GM21381 (cell line): ENCODE results near the gene ZNF226.
A peak's percentile ranks its signal among the peaks of the same experiment; 100 is the strongest.
"Not testable (repeated sequence)": the region's sequence is repeated elsewhere in the genome, so short reads cannot be mapped to it uniquely, and the experiment has no call there.

Experiments used
- ATAC-seq: cut with Tn5 transposase; IDR thresholded peaks from one replicate; pipeline ENCODE4 v1.9.1; 2021; ENCODE audit warnings: mild to moderate bottlenecking, moderate library complexity; ENCODE audit not compliant: unreplicated experiment

Gene ZNF226

GRCh38 chr19:44207126-44207803 lies 42.4 kb downstream of the ZNF226 start:
- ATAC-seq = peak; percentile 86

DNA sequence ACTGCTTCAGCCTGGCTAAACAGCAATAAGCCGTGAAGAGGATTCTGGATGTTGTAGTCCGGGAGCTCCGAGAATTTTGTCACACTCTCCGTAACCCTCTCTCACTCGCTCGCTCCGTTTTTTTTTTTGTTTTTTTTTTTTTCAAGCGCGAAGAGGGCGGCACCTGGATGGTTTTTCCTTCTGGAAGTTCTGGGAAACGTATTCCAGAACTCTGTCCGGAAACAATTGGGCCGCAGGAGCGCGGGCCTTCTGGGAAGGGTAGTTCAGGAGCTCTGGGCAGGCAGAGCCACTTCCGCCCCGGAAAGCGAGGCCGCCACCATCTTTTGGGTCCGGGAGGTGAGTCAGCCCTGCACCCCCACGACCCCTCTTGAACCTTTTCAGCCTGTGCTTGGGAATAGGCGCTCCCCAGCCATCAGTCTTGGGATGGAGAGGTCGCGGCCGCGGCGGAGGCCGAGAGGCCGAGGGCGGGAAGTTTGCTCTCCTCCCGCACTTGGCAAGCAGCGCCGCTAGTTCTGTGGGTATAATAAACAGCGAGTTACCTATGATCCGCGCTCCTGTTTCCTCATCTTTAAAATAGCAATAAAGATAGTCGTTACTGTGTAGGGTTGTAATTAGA lies 47.5 kb downstream of the ZNF226 start, which contains the start of gene ZNF227:
TSS of gene ZNF227 (plus strand) at position 283 of the 616 bp plus-strand sequence. CDS start 5,261 bp downstream, outside the sequence.
- ATAC-seq = peak; percentile 83

- no peak for ATAC-seq
Observed at GRCh38 chr19:44212866-44213346, 48.0 kb downstream of the ZNF226 start.

DNA sequence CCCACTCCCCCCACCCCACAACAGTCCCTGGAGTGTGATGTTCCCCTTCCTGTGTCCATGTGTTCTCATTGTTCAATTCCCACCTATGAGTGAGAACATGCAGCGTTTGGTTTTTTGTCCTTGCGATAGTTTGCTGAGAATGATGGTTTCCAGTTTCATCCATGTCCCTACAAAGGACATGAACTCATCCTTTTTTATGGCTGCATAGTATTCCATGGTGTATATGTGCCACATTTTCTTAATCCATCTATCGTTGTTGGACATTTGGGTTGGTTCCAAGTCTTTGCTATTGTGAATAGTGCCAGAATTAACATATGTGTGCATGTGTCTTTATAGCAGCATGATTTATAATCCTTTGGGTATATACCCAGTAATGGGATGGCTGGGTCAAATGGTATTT lies 55.0 kb downstream of the ZNF226 start:
- ATAC-seq = not testable (repeated sequence)

DNA sequence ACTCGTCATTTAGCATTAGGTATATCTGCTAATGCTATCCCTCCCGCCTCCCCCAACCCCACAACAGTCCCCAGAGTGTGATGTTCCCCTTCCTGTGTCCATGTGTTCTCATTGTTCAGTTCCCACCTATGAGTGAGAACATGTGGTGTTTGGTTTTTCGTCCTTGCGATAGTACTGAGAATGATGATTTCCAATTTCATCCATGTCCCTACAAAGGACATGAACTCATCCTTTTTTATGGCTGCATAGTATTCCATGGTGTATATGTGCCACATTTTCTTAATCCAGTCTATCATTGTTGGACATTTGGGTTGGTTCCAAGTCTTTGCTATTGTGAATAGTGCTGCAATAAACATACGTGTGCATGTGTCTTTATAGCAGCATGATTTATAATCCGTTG lies 55.9 kb downstream of the ZNF226 start:
- ATAC-seq = not testable (repeated sequence)

- ATAC-seq = not testable (repeated sequence)
Observed at GRCh38 chr19:44221291-44221690, 56.4 kb downstream of the ZNF226 start.
